ENCODE measurements around the gene TWNK. TPM values are rescaled to one million over a fixed set of nuclear protein-coding genes. Genes with fewer than 3 reads are reported as not detected.

TWNK gene
- total and polyA plus RNA-seq, 9 of the 15 experiments (the other 6 are each of a cell fraction or from before 2014, with no cell fraction given): 11.6 to 34.7 (median 17.4) TPM

DNA sequence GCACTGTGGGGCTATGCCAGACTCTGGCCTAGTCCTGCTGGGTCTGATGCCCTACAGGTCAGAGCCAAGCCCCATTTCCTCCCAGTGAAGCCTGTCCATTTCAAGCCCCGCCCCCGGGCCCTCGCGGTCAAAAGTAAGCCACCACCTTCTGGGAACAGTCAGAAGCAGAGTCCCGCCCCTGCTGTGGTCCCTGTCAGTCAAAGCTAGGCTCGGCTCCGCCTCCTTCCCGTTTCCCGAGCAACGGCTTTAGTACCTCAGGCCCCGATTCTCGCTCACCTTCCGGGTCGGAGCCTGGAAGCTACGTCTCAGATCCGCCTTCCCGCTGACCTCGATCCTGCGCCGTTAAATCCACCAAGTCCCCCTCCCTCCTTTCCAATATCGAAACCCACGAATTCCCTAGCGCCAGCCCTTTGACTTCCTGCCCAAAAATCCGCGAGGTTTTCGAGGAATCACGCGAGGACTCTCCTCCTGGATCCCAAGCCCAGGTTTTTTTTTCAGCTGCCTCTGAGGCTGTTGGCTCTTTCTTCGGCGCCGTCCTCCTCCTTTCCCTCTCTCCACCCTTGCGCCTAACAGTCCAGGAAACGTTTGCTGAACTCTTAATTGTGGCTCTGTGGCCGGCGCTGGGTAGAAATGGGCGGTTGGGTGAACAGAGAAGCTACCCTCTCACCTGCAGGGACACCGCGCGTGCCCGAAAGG, 55.5 kb downstream of the TWNK start (continued):
- TF ChIP-seq ZBTB40 (IDR thresholded peaks at IDR 0.05) (peak; percentile 59; the same call in 1 of the 2 replicates), ZBTB40 (CRISPR knock-in tag; IDR thresholded peaks at IDR 0.05) (no peak), ZNF175 (CRISPR knock-in tag; IDR thresholded peaks at IDR 0.05; ENCODE audit: low read depth) (no peak), ATF6 (CRISPR knock-in tag; IDR thresholded peaks at IDR 0.05) (no peak), ZNF217 (CRISPR knock-in tag; IDR thresholded peaks at IDR 0.05) (no peak), KLF16 (IDR thresholded peaks at IDR 0.05) (no peak), PHF20 (IDR thresholded peaks at IDR 0.05; ENCODE audit: partially characterized antibody) (peak; percentile 36), PBX2 (CRISPR knock-in tag; IDR thresholded peaks at IDR 0.05; ENCODE audit: low read depth) (peak; percentile 88), PBX2 (tag; conservative IDR thresholded peaks at IDR 0.05; ENCODE audit: low read depth) (peak; percentile 96), NR2F6 (CRISPR knock-in tag; IDR thresholded peaks at IDR 0.05) (0 out of 2 replicates have a peak, but pooled peaks have one; percentile 39)
- TF ChIP-seq, protein P1, sequence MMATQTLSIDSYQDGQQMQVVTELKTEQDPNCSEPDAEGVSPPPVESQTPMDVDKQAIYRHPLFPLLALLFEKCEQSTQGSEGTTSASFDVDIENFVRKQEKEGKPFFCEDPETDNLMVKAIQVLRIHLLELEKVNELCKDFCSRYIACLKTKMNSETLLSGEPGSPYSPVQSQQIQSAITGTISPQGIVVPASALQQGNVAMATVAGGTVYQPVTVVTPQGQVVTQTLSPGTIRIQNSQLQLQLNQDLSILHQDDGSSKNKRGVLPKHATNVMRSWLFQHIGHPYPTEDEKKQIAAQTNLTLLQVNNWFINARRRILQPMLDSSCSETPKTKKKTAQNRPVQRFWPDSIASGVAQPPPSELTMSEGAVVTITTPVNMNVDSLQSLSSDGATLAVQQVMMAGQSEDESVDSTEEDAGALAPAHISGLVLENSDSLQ (IDR thresholded peaks at IDR 0.05): peak; percentile 99

Data from K562 (cell line).